A673 (cell line): ENCODE data around the gene AIMP1. TPM values are rescaled to one million over a fixed set of nuclear protein-coding genes. Genes with fewer than 3 reads are reported as not detected.

Experiments used
- BruUV-seq: library from RNA; stranded (reverse); fragments of 400-500 nt; replicated peaks from 2 replicates; lab custom pipeline; 2021; lab: Mats Ljungman, UMichigan
- CTCF ChIA-PET: fragments of 300-600 bp; sonication (Branson Sonifier 250); formaldehyde crosslinking; loops from one replicate; lab custom pipeline; 2022; ENCODE audit warnings: antibody characterized with exemption; lab: Charles Lee
- POLR2A ChIA-PET: fragments of 300-600 bp; sonication (Branson Sonifier 250); formaldehyde crosslinking; loops from one replicate; lab custom pipeline; 2022; ENCODE audit warnings: antibody characterized with exemption; ENCODE audit not compliant: low non-redundant PET; lab: Charles Lee
- DNase-seq: peaks from one replicate; pipeline ENCODE4 v3.0.0-alpha.2; 2015; ENCODE audit warnings: low spot score
- H3K27ac ChIP-seq: fragments of 200-600 bp; sonication (generic); 2 replicates; pipeline ENCODE4 v1.5.1; 2016; ENCODE audit warnings: mixed run types, low read depth, mild to moderate bottlenecking, mixed read lengths, antibody characterized with exemption, low read length; ENCODE audit not compliant: poor library complexity, severe bottlenecking
- H3K27me3 ChIP-seq: fragments of 200-600 bp; sonication (generic); replicated peaks from 2 replicates; pipeline ENCODE4 v1.6.1; 2017; ENCODE audit warnings: mixed run types, low read depth, mild to moderate bottlenecking, mixed read lengths, antibody characterized with exemption, low read length; ENCODE audit not compliant: insufficient read depth, poor library complexity
- H3K36me3 ChIP-seq: fragments of 200-600 bp; sonication (generic); 2 replicates; pipeline ENCODE4 v1.6.1; 2016; ENCODE audit warnings: mixed run types, mild to moderate bottlenecking, mixed read lengths, antibody characterized with exemption, low read length; ENCODE audit not compliant: insufficient read depth, poor library complexity, severe bottlenecking
- H3K4me1 ChIP-seq: fragments of 200-600 bp; sonication (generic); 2 replicates; pipeline ENCODE4 v1.6.1; 2017; ENCODE audit warnings: mixed run types, mild to moderate bottlenecking, mixed read lengths, antibody characterized with exemption, low read length; ENCODE audit not compliant: insufficient read depth, poor library complexity, severe bottlenecking
- H3K4me3 ChIP-seq: fragments of 200-600 bp; sonication (generic); 2 replicates; pipeline ENCODE4 v1.5.1; 2016; ENCODE audit warnings: low read depth, mixed run types, mild to moderate bottlenecking, mixed read lengths, low read length; ENCODE audit not compliant: poor library complexity, severe bottlenecking
- H3K9me3 ChIP-seq: fragments of 200-600 bp; sonication (generic); 2 replicates; pipeline ENCODE4 v1.6.1; 2016; ENCODE audit warnings: mixed run types, low read depth, mild to moderate bottlenecking, mixed read lengths, antibody characterized with exemption, low read length; ENCODE audit not compliant: poor library complexity, severe bottlenecking
- EZH2 ChIP-seq: fragments of 200-600 bp; sonication (generic); IDR thresholded peaks from 2 replicates; pipeline ENCODE4 v1.6.1; 2017; ENCODE audit warnings: borderline replicate concordance, low read depth, mild to moderate bottlenecking, mixed read lengths, antibody characterized with exemption, low read length; ENCODE audit not compliant: poor library complexity, severe bottlenecking
- intact Hi-C: fragments of 100-400 bp; cut with micrococcal nuclease; formaldehyde crosslinking; loops from one replicate; pipeline ENCODE4 v1.10.0; 2022; ENCODE audit not compliant: unreplicated experiment
- total RNA-seq: library from RNA; stranded (reverse); gene quantifications from 2 replicates; pipeline ENCODE4 v1.2.3, GENCODE V29; 2021
- TF ChIP-seq, protein P1 (sequence below): fragments of 300-800, 200-600 bp; sonication (generic); conservative IDR thresholded peaks from 2 replicates; pipeline ENCODE4 v1.5.1; 2017; ENCODE audit warnings: low read depth, mild to moderate bottlenecking, antibody characterized with exemption, low read length, moderate library complexity, mixed read lengths

The AIMP1 gene
- total RNA-seq, 1 experiment from 2014 or later = 74.8 TPM

DNA sequence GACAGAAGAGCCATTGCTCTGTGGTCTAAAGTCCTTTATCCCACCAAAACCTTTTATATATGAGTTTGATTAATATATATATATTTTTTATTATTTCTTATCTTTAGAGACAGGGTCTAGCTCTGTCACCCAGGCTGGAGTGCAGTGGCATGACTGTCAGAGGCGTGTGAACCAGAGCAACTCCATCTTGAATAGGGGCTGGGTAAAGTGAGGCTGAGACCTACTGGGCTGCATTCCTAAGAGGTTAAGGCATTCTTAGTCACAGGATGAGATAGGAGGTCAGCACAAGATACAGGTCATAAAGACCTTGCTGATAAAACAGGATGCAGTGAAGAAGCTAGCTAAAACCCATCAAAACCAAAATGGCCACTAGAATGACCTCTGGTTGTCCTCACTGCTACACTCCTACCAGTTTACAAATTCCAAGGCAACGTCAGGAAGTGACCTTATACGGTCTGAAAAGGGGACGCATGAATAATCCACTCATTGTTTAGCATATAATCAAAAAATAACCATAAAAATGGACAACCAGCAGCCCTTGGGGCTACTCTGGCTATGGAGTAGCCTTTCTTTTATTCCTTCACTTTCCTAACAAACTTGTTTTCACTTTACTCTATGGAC, 10.8 kb upstream of the AIMP1 start:
- TF ChIP-seq EZH2 = no peak
- TF ChIP-seq, protein P1, sequence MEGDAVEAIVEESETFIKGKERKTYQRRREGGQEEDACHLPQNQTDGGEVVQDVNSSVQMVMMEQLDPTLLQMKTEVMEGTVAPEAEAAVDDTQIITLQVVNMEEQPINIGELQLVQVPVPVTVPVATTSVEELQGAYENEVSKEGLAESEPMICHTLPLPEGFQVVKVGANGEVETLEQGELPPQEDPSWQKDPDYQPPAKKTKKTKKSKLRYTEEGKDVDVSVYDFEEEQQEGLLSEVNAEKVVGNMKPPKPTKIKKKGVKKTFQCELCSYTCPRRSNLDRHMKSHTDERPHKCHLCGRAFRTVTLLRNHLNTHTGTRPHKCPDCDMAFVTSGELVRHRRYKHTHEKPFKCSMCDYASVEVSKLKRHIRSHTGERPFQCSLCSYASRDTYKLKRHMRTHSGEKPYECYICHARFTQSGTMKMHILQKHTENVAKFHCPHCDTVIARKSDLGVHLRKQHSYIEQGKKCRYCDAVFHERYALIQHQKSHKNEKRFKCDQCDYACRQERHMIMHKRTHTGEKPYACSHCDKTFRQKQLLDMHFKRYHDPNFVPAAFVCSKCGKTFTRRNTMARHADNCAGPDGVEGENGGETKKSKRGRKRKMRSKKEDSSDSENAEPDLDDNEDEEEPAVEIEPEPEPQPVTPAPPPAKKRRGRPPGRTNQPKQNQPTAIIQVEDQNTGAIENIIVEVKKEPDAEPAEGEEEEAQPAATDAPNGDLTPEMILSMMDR = no peak
- intact Hi-C loops = no loop called here
- DNase-seq = no peak
- BruUV-seq = no TSS peak
- H3K4me3 ChIP-seq = no peak overlapping the region
- no peaks in the 10 kb centered on the region for H3K27me3 ChIP-seq
- H3K27ac ChIP-seq = no peak overlapping the region
- no peaks in the 10 kb centered on the region for H3K9me3 ChIP-seq
- POLR2A ChIA-PET = no interaction called here
- no peaks in the 10 kb centered on the region for H3K4me1 ChIP-seq
- H3K36me3 ChIP-seq = peaks cover 9% of the 10 kb centered on the region
- CTCF ChIA-PET = no interaction called here

DNA sequence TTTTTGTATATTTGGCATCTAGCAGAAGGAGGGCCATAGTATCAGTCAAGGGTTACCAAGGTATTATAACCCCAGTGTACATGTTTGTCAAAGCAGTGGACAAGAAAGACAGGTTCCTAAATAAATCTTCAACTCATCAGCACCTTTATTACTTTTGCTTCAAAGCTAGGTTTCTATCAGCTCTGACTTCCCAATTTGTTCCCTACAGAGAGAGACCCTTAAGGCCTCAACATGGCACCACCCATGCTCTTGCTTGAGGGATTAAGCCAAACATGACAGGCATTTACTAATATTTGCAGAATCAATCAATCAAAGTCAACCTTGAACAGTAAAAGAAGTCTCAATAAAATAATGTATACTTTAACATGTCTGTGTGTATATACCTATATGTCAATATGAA, 9.8 kb upstream of the AIMP1 start:
- POLR2A ChIA-PET = no interaction called here

DNA sequence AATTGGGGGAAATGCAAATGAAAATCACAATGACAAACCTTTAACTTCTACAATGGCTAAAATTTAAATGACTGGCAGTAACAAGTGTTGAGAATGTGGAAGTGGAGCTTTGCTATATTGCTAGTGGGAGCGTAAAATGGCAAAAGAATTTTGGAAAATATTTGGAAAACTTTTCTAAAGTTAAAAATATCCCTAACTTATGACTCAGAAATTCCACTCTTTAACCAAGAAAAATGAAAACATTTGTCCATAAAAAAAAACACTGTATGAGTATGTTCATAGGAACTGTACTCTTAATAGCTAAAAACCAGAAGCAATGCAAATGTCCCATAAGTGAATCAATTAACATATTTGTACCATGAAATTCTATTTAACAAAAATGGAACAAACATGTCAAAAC, 4.0 kb upstream of the AIMP1 start:
- Histone ChIP-seq H3K27me3 (no peaks in the 10 kb centered on the region), H3K4me3 (no peak overlapping the region), H3K4me1 (peaks cover 6% of the 10 kb centered on the region), H3K27ac (no peak overlapping the region), H3K9me3 (no peaks in the 10 kb centered on the region), H3K36me3 (no peaks in the 10 kb centered on the region)
- CTCF ChIA-PET = interaction anchor here (1.2 kb wide), 1 partner anchor 16 kb away, joined by 4 read pairs; no protein-coding TSS in a partner anchor
- intact Hi-C loops = loop anchor here (10.0 kb wide), 1 partner anchor 712 kb away; no protein-coding TSS in a partner anchor
- POLR2A ChIA-PET = interaction anchor here (0.8 kb wide), 1 partner anchor 476 kb away, joined by 7 read pairs; no protein-coding TSS in a partner anchor
- BruUV-seq = no TSS peak
- DNase-seq = no peak
- TF ChIP-seq, protein P1 = no peak
- TF ChIP-seq EZH2 = no peak

More for the DNA sequence above, 9.8 kb upstream of the AIMP1 start:
- TF ChIP-seq, protein P1 = no peak
- no peak for TF ChIP-seq EZH2
- H3K4me1 ChIP-seq = no peaks in the 10 kb centered on the region
- BruUV-seq = no TSS peak
- intact Hi-C loops = no loop called here
- DNase-seq = no peak
- H3K4me3 ChIP-seq = no peak overlapping the region
- no peaks in the 10 kb centered on the region for H3K9me3 ChIP-seq
- H3K27me3 ChIP-seq = no peaks in the 10 kb centered on the region
- CTCF ChIA-PET = no interaction called here
- no peak overlapping the region for H3K27ac ChIP-seq
- peaks cover 7% of the 10 kb centered on the region for H3K36me3 ChIP-seq
